Upper lobe of right lung (tissue), 1 donor: Measurements from ENCODE around the gene SPC24. TPM values are rescaled to one million over a fixed set of nuclear protein-coding genes. Genes with fewer than 3 reads are reported as not detected.
"Not testable (repeated sequence)": the region's sequence is repeated elsewhere in the genome, so short reads cannot be mapped to it uniquely, and the experiment has no call there.

ENCODE experiments used
- ATAC-seq: fragments of 200-7000 bp; cut with Tn5 transposase; one replicate; pipeline ENCODE4 v1.9.1; 2020; ENCODE audit warnings: mild to moderate bottlenecking, moderate library complexity
- DNase-seq: peaks from one replicate; pipeline ENCODE4 v3.0.0-alpha.2; 2020
- H3K27ac ChIP-seq: fragments of 200-600 bp; one replicate; pipeline ENCODE4 v1.8.0; 2022
- H3K27me3 ChIP-seq: fragments of 200-600 bp; one replicate; pipeline ENCODE4 v1.8.0; 2022; ENCODE audit warnings: mild to moderate bottlenecking
- H3K36me3 ChIP-seq: fragments of 200-600 bp; one replicate; pipeline ENCODE4 v1.8.0; 2022
- H3K4me1 ChIP-seq: fragments of 200-600 bp; one replicate; pipeline ENCODE4 v1.8.0; 2022
- H3K4me3 ChIP-seq: fragments of 200-600 bp; one replicate; pipeline ENCODE4 v1.8.0; 2022; ENCODE audit warnings: mild to moderate bottlenecking
- H3K9me3 ChIP-seq: fragments of 200-600 bp; one replicate; pipeline ENCODE4 v1.8.0; 2022
- intact Hi-C: fragments of 100-400 bp; cut with DNase I; formaldehyde crosslinking; loops from one replicate; pipeline ENCODE4 v1.11.0; 2022
- total RNA-seq: library from RNA; stranded (reverse); fragmentation: NEBNext Ultra II Directional; extraction: Animal tissue kit (Norgen Biotek cat#: 25700); gene quantifications from one replicate; pipeline ENCODE4 v1.2.1, GENCODE V29; 2021
- TF ChIP-seq, protein P1 (sequence below): fragments of 200-600 bp; IDR thresholded peaks from one replicate; pipeline ENCODE4 v1.8.0; 2022; ENCODE audit warnings: antibody characterized with exemption
- donor health status: DM: no; HTN: yes; CAD: no; lungs with severe emphysema.

The SPC24 gene
- total RNA-seq, 1 donor from 2014 or later, result 1.1 TPM

DNA sequence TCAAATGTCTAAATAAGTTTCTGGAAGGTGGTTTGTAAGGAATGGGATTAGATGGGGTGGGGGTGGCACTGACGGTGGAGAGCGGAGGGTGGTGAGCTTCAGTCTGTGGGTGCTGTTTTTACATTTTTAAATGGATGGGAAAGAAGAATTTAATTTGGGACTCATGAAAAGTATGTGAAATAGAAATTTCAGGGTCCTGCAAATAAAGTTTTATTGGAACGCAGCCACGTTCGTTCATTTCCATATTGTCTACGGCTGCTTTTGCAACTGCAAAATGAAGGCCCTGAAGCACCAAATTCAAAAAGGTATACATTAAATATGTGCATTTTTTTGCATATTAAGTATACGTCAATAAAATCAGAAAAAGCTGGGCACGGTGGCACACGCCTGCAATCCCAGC lies 31.9 kb upstream of the SPC24 start:
- Histone ChIP-seq H3K9me3 (no peaks in the 10 kb centered on the region), H3K27ac (no peak overlapping the region), H3K4me1 (peaks cover 55% of the 10 kb centered on the region), H3K4me3 (no peak overlapping the region), H3K36me3 (peaks cover 72% of the 10 kb centered on the region), H3K27me3 (no peaks in the 10 kb centered on the region)
- no peak for DNase-seq
- no peak for ATAC-seq
- TF ChIP-seq, protein P1, sequence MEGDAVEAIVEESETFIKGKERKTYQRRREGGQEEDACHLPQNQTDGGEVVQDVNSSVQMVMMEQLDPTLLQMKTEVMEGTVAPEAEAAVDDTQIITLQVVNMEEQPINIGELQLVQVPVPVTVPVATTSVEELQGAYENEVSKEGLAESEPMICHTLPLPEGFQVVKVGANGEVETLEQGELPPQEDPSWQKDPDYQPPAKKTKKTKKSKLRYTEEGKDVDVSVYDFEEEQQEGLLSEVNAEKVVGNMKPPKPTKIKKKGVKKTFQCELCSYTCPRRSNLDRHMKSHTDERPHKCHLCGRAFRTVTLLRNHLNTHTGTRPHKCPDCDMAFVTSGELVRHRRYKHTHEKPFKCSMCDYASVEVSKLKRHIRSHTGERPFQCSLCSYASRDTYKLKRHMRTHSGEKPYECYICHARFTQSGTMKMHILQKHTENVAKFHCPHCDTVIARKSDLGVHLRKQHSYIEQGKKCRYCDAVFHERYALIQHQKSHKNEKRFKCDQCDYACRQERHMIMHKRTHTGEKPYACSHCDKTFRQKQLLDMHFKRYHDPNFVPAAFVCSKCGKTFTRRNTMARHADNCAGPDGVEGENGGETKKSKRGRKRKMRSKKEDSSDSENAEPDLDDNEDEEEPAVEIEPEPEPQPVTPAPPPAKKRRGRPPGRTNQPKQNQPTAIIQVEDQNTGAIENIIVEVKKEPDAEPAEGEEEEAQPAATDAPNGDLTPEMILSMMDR, result no peak
- intact Hi-C loops, result no loop called here

DNA sequence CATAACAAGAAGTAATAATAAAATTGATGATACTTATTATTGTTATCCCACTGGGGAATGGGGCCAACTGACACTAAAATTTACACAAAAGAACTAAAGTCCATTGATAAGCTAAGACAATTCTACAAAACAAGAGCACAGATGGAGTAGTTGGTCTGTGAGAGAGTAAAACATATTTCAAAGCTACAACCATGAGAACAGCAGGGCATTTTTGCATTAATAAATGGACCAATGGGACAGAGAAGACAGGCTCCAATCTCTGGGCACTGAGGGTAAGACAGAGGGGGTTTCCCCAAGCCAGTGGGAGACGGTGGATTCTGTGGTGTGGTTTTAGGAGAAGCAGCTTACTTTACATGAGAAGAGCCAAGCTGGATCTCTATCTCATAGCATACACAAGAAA lies 27.4 kb upstream of the SPC24 start:
- H3K4me3 ChIP-seq, result no peak overlapping the region
- TF ChIP-seq, protein P1, result no peak
- H3K4me1 ChIP-seq, result peaks cover 17% of the 10 kb centered on the region
- H3K9me3 ChIP-seq, result no peaks in the 10 kb centered on the region
- H3K27ac ChIP-seq, result no peak overlapping the region
- H3K36me3 ChIP-seq, result peaks cover 61% of the 10 kb centered on the region
- no peak for DNase-seq
- intact Hi-C loops, result no loop called here
- no peak for ATAC-seq
- no peaks in the 10 kb centered on the region for H3K27me3 ChIP-seq

DNA sequence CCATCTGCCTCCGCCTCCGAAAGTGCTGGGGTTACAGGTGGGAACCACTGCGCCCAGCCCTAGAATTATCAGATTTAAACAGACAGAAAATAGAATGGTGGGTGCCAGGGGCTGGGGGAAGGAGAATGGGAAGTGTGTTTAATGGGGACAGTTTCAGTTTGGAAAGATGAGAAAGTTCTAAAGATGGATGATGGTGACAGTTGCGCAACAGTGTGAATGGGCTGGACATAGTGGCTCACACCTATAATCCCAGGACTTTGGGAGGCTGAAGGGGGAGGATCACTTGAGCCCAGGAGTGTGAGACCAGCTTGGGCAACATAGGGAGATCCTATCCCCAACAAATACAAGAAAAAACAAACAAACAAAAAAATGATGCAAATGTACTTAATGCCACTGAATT lies 25.9 kb upstream of the SPC24 start:
- intact Hi-C loops, result no loop called here
- peaks cover 62% of the 10 kb centered on the region for H3K36me3 ChIP-seq

DNA sequence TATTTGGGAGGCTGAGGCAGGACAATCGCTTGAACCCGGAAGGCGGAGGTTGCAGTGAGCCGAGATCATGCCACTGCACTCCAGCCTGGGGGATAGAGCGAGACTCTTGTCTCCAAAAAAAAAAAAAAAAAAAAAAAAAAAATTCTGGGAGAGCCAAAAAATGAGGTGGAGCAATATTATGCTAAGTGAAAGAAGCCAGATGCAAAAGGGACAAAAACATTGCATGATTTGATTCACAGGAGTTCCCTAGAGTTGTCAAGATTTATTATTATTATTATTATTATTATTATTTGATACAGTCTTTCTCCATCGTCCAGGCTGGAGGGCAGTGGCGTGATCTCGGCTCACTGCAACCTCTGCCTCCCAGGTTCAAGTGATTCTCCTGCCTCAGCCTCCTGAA lies 25.4 kb upstream of the SPC24 start:
- H3K4me3 ChIP-seq, DNase-seq, intact Hi-C loops, ATAC-seq, H3K27me3 ChIP-seq, H3K9me3 ChIP-seq: not testable (repeated sequence)
- peak overlapping the region; percentile 42 for H3K27ac ChIP-seq
- H3K4me1 ChIP-seq, result peaks cover 17% of the 10 kb centered on the region
- peaks cover 62% of the 10 kb centered on the region for H3K36me3 ChIP-seq

More for the DNA sequence above, 25.9 kb upstream of the SPC24 start:
- H3K4me1 ChIP-seq, result peaks cover 17% of the 10 kb centered on the region
- H3K9me3 ChIP-seq, result no peaks in the 10 kb centered on the region
- DNase-seq (no peak), ATAC-seq (no peak)
- H3K27me3 ChIP-seq, result no peaks in the 10 kb centered on the region
- TF ChIP-seq, protein P1, result no peak
- peak overlapping the region; percentile 6 for H3K27ac ChIP-seq
- H3K4me3 ChIP-seq, result no peak overlapping the region

DNA sequence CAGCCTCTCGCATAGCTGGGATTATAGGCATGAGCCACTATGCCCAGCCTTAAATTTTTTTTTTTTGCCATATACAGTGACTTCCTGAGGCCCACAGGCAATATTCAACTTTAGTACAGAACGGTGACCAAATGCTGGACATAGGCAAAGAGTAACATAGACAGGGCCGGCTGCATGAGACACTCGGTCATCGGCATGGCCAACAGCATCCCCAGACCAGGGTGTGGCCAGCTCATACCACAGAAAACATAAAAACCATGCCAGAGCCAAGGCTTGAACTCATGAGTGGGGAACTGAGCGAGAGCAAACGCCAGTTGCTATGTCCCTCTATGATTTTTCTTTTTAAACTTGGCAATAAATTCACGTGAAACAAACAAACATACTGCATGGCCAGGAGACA lies 24.8 kb upstream of the SPC24 start:
- H3K27ac ChIP-seq, result peak overlapping the region; percentile 42
- TF ChIP-seq, protein P1, result no peak
- H3K4me3 ChIP-seq, result no peak overlapping the region
- intact Hi-C loops, result no loop called here
- no peaks in the 10 kb centered on the region for H3K27me3 ChIP-seq
- no peak for ATAC-seq
- peaks cover 62% of the 10 kb centered on the region for H3K36me3 ChIP-seq
- no peak for DNase-seq
- peaks cover 11% of the 10 kb centered on the region for H3K4me1 ChIP-seq
- no peaks in the 10 kb centered on the region for H3K9me3 ChIP-seq

DNA sequence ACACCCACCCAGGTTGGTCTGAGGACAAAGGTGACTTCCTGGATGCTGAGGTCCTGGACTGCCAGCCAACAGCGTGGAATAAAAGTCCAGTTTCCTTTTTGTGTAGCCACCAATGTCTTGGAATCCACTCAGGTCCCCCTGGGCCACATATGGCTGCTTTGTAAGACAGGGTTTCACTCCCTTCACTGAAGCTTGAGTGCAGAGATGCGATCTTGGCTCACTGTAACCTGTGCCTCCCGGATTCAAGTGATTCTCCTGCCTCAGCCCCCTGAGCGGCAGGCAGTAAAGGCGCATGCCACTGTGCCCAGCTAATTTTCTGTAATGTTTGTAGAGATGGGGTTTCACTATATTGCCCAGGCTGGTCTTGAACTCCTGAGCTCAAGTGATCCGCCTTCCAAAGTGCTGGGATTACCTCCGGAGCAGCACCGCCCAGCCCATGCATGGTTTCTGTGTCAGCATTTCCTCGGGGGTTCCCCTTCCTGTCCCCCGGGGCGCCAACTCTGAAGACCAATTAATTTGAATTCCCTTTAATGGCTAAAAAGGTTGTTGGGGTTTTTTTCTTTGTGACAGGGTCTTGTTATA lies 24.2 kb upstream of the SPC24 start:
- Histone ChIP-seq H3K4me3 (no peak overlapping the region), H3K27me3 (no peaks in the 10 kb centered on the region), H3K36me3 (peaks cover 63% of the 10 kb centered on the region), H3K27ac (peak overlapping the region; percentile 24), H3K4me1 (peaks cover 8% of the 10 kb centered on the region), H3K9me3 (no peaks in the 10 kb centered on the region)
- TF ChIP-seq, protein P1, result no peak
- intact Hi-C loops, result no loop called here
- DNase-seq (no peak), ATAC-seq (no peak)

DNA sequence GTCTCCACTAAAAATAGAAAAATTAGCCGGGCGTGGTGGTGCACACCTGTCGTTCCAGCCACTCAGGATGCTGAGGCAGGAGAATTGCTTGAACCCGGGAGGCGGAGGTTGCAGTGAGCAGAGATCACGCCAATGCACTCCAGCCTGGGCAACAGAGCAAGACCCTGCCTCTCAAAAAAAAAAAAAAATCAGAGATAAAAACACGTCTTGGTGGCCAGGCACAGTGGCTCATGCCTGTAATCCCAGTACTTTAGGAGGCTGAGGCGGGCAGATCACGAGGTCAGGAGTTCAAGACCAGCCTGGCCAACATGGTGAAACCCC lies 23.5 kb upstream of the SPC24 start:
- H3K9me3 ChIP-seq, DNase-seq, H3K4me1 ChIP-seq, intact Hi-C loops, H3K27ac ChIP-seq, ATAC-seq, H3K4me3 ChIP-seq, H3K27me3 ChIP-seq: not testable (repeated sequence)
- peaks cover 65% of the 10 kb centered on the region for H3K36me3 ChIP-seq
